ENCODE measurements around the gene CCNI.

The CCNI gene

DNA sequence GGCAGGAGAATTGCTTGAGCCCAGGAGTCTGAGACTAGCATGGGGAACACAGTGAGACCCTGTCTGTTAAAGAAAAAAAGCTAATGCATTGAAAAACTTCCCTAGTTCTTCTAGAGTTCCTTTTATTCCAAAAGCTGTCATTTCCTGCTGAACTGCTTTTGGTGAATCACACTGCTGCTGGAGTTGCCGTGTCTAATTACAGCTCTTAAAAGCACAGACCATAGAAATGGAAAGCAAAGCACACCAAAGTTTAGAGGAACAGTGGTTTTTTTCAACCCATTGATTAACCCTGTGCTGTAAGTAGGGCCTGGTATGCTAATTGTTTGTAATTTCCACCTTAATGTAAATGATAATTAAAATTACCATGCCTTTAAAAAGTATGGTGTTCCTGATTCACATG, 73.9 kb downstream of the CCNI start:
- no peak for FAIRE-seq

DNA sequence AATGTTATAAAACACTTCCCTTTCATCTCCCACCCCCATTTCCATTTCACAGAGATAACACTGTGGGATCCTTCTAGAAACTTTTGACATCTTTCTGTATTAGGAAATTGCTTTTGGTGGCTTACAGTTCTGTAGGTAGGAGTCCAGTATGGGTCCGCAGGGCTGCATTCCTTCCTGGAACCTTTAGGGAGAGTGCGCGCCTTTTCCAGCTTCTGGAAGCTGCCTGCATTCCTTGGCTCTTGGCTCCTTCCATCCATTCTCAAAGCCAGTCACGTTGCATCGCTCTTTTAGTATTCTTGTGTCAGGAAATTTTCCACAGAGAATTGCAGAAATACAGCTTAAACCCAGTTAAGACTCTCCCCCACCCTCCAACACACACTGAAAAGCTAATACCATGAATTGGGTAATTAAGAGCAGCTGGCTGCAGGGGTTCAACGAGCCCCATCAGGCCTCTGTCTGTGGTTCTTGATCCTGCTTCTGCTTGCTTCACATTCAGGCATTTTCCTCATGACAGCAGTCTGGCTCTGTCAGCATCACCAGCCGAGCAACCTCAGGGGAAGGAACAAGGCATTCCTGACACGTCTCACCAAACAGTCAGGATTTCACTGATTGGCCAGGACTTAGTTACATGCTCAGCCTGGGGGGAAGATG, 77.4 kb downstream of the CCNI start:
- FAIRE-seq = no peak

DNA sequence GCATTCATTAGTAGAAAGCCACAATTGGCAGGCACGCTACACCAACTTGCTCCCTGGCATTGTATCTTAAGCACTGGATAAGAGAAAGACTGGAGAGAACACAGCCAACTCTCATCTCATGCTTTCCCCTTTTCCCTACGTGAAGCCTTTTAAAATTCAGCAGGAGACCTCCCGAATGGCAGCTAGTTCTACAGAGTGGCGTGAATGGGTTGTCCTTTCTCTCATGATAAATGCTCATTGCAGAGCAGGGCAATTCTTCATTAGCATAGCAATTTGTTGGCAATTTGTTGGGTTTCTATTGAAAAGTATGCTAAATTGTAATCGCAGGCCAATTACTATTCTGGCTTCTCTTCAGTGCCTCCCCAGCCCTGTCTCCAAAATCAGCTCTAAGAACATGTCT, 78.3 kb downstream of the CCNI start:
- FAIRE-seq = no peak
